GM12874 (cell line): ENCODE measurements around the gene CHD9.

Experiments used
- TF ChIP-seq, protein P1 (sequence below): IDR thresholded peaks from 2 replicates; pipeline ENCODE4 v1.5.1; 2011; ENCODE audit warnings: low read depth, mild to moderate bottlenecking, control low read depth, low read length, moderate library complexity; ENCODE audit not compliant: insufficient read depth

The CHD9 gene

DNA sequence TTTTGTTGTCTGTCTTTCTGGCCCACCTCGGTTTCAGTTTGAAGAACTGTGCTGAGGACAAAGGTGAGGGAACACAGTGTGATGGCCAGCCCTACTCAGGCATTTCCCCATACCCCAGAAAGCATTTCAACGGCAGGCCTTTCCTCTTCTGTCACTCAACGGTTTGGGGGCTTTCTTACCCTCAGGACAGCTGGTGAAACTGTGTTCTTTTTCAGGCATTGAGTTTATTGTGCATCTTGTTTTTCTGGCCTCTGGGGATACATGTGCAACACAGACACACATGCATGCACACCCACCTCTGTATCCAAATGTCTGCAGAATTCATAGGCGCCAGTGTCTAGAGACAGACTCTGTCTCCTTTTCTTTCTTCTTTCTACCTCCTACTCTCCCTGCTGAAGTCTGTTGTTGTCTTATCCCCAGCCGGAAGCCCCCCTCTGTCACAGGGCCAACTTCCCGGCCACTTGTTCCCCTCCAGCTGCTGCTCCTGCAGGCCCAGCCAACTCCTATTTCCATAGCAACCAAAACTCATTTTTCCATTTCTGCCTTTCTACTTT, 17.0 kb downstream of the CHD9 start:
- TF ChIP-seq, protein P1, sequence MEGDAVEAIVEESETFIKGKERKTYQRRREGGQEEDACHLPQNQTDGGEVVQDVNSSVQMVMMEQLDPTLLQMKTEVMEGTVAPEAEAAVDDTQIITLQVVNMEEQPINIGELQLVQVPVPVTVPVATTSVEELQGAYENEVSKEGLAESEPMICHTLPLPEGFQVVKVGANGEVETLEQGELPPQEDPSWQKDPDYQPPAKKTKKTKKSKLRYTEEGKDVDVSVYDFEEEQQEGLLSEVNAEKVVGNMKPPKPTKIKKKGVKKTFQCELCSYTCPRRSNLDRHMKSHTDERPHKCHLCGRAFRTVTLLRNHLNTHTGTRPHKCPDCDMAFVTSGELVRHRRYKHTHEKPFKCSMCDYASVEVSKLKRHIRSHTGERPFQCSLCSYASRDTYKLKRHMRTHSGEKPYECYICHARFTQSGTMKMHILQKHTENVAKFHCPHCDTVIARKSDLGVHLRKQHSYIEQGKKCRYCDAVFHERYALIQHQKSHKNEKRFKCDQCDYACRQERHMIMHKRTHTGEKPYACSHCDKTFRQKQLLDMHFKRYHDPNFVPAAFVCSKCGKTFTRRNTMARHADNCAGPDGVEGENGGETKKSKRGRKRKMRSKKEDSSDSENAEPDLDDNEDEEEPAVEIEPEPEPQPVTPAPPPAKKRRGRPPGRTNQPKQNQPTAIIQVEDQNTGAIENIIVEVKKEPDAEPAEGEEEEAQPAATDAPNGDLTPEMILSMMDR = no peak

DNA sequence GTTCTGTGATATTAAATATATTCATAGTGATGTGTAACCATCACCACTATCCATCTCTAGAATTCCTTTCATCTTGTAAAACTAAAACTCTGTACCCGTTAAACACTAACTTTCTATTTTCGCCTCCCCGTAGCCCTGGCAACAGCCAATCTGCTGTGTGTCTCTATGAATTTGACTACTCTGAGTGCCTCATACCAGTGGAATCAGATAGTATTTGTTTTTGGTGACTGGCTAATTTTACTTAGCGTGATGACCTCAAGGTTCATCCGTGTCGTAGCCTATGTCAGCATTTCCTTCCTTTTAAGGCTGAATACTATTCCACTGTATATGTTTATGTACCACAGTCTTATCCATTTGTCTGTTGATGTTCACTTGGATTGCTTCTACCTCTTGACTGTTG, 18.2 kb downstream of the CHD9 start:
- TF ChIP-seq, protein P1 = no peak

DNA sequence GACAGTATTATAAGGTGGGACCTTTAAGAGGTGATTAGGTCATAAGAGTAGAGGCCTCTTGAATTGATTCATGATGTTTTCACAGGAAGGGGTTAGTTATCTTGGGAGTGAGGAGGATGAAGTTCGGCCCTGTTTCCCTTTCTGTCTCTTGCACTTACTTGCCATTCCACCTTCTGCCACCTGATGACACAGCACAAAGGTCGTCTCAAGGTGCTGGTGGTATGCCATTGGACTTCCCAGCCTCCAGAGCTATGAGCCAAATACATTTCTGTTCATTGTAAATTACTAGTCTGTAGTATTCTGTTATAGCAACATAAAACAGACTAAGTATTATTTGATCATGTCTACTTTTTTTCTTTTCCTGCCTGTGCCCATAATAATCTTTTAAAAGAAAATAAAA, 23.5 kb downstream of the CHD9 start:
- TF ChIP-seq, protein P1 = no peak

DNA sequence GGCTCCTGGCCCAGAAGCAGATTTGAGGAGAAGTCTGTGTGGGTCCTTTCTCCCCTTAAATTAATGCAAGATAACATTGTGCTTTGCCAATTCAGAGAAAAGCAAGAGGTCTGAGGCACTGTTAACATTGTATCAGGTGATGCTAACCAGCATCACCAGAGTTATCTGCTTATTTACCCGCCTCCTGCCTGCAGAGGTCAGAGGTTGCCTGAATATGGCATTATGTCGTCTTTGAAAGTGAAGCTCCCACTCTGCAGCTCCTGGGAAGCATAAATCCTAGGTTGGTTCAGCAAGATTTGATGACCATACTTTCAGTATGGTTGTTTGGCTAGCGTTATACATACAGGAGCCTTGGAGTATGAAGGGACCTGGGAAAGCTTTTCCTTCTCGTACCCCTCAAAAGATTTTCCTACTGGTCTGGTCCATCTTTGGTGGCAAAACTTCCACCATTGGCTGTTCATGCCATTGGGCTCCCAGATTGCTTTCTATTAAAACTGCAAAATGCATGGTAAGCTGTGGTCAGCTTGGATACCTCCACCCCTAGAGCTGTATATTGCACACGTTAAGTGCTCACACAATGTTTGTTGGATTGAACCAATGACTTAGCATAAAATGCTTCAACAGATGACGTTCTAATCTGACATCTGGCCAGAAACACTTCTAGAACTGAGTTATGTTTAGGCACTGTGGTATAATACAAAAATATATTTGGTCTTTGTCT, 24.1 kb downstream of the CHD9 start:
- TF ChIP-seq, protein P1 = no peak

DNA sequence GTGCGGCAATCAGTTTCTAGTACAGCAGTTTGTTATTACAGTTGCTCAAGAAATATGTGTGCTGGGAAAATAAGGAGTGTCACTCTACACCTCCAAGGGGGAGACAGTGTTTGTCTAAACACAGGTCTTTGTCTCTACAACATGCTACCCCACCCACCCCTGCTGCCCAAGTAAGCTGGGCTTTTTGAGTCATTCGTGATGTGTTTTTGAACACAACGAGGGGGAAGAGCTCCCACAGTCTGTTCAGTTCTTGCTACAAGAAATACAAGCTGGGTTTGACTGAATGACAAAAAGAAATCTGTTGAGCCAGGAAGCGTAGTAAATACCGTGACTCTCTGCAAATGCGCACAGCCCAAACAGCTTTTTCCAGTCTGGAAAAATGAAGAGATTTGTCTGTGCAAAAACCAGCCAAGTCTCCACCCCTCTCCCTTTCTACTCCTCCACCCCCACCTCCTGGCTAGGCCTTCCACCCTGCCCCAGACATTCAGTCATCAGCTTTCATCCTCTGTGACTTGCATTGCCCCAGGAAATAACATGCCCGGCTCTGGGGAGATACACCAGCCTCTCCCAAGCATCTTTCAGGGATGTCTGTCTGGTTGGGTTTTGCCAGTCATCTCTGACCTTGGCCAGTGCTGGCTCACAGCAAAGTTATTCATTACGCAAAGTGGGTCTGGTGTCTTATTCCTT, 25.7 kb downstream of the CHD9 start:
- TF ChIP-seq, protein P1 = no peak

DNA sequence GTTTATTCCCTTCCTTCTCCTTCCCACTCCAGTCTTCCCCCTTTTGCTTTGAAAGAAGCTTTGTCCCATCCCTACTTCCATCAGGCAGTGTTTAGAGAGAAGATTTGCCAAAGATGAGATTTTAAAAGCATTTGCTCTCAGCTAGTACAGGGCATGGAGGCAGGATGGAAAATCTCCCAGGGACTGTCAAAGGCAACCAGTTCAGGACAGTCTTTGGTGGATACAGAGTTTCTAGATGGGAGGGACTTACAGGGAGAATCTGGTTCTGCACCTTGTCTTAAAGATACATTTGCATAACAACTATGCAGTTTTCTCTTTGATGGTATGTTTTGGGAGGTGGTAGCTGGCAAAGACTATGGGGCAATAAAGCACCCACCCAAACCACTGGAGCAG, 26.2 kb downstream of the CHD9 start:
- TF ChIP-seq, protein P1 = no peak

DNA sequence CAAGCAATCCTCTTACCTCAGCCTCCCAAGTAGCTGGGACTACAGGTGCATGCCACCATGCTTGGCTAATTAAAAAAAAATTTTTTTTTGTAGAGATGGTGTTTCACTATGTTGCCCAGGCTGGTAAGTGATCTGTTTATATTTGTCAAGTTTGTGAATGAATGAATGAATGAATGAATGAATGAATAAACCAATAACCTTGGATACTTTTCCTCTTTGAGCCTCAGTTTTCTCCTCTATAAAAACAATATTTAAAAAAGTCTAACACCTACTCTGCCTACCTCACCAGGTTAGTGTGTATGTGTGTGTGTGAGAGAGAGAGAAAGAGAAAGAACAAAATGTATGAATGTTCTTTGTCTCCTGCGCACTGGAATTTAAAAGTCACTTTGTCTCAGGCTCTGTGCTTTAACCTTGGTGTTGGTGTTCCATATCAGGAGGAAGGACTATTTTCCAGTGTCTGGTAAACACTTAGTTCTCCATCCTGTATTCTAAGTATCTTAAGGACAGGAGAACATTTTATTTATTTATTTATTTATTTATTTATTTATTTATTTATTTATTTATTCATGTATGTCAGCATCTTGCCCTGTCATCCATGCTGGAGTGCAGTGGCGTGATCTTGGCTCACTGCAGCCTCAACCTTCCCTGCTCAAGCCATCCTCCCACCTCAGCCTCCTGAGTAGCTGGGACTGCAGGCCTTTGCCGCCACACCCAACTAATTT, 27.1 kb downstream of the CHD9 start:
- TF ChIP-seq, protein P1 = no peak
